Measurements from ENCODE around the gene TMEM141. TPM values are rescaled to one million over a fixed set of nuclear protein-coding genes. Genes with fewer than 3 reads are reported as not detected.

TMEM141 gene
- total RNA-seq, 1 experiment from 2014 or later = 32.7 TPM

DNA sequence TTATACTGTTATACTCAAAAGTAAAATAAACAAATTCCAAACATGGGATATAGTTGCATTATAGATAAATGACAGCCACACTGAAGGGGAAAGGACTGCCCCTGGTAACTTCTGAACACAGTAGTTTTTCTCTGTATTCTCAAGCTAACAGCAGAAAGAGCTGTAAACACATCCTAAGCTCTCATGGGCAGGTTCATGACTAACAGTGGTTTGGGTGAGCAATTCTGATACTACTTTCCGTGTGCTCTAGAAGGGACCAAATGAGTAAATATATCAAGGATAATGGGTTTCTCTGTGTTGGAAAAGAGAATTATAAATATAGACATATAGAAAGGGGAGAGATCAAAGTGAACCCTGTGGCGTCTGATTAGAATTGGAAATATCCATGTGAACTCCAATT lies 40.6 kb upstream of the TMEM141 start:
- POLR2A ChIA-PET (ENCODE audit: low non-redundant PET) = no interaction called here
- Histone ChIP-seq H3K4me3 (ENCODE audit: low read depth, low read length, poor library complexity, severe bottlenecking) (no peak overlapping the region), H3K36me3 (ENCODE audit: insufficient read depth, low read length, poor library complexity, severe bottlenecking) (no peaks in the 10 kb centered on the region), H3K4me1 (ENCODE audit: insufficient read depth, low read length, poor library complexity, severe bottlenecking) (no peaks in the 10 kb centered on the region), H3K9me3 (ENCODE audit: low read depth, low read length, poor library complexity, severe bottlenecking) (peaks cover 7% of the 10 kb centered on the region), H3K27me3 (replicated peaks; ENCODE audit: insufficient read depth, low read depth, low read length, poor library complexity) (no peaks in the 10 kb centered on the region), H3K27ac (ENCODE audit: low read depth, low read length, poor library complexity, severe bottlenecking) (no peak overlapping the region)
- TF ChIP-seq EZH2 (IDR thresholded peaks at IDR 0.05; ENCODE audit: borderline replicate concordance, low read depth, low read length, poor library complexity, severe bottlenecking) = no peak
- TF ChIP-seq, protein P1, sequence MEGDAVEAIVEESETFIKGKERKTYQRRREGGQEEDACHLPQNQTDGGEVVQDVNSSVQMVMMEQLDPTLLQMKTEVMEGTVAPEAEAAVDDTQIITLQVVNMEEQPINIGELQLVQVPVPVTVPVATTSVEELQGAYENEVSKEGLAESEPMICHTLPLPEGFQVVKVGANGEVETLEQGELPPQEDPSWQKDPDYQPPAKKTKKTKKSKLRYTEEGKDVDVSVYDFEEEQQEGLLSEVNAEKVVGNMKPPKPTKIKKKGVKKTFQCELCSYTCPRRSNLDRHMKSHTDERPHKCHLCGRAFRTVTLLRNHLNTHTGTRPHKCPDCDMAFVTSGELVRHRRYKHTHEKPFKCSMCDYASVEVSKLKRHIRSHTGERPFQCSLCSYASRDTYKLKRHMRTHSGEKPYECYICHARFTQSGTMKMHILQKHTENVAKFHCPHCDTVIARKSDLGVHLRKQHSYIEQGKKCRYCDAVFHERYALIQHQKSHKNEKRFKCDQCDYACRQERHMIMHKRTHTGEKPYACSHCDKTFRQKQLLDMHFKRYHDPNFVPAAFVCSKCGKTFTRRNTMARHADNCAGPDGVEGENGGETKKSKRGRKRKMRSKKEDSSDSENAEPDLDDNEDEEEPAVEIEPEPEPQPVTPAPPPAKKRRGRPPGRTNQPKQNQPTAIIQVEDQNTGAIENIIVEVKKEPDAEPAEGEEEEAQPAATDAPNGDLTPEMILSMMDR (conservative IDR thresholded peaks at IDR 0.05; ENCODE audit: low read depth, low read length) = no peak
- CTCF ChIA-PET = interaction anchor here (0.7 kb wide), 1 partner anchor 10 kb away, joined by 3 read pairs; no protein-coding TSS in a partner anchor
- intact Hi-C loops (cut with micrococcal nuclease; ENCODE audit: unreplicated experiment) = no loop called here
- BruUV-seq (replicated peaks) = no TSS peak
- DNase-seq (ENCODE audit: low spot score) = no peak

DNA sequence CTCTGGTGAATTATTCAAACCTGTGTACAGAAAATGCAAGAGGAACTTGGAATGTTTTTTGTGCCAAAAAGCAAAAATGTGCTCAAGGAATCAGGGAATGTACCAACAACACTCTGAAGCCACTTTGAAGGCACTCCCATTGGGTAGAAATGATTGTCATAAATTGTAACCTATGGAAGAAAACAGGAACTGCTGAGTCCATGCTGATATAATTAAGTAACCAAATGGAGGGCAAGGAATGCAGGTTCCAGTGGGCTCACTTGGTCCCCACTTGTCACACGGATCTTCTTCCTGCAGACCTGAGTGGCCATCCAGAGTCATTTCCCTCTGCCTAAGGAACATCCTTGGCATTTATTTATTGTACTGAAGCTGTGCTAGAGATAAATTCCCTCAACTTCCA lies 39.9 kb upstream of the TMEM141 start:
- H3K4me3 ChIP-seq (ENCODE audit: low read depth, low read length, poor library complexity, severe bottlenecking) = no peak overlapping the region
- intact Hi-C loops (cut with micrococcal nuclease; ENCODE audit: unreplicated experiment) = no loop called here
- H3K9me3 ChIP-seq (ENCODE audit: low read depth, low read length, poor library complexity, severe bottlenecking) = peaks cover 7% of the 10 kb centered on the region
- no TSS peak for BruUV-seq (replicated peaks)
- TF ChIP-seq, protein P1 (conservative IDR thresholded peaks at IDR 0.05; ENCODE audit: low read depth, low read length) = no peak
- TF ChIP-seq EZH2 (IDR thresholded peaks at IDR 0.05; ENCODE audit: borderline replicate concordance, low read depth, low read length, poor library complexity, severe bottlenecking) = no peak
- no peaks in the 10 kb centered on the region for H3K36me3 ChIP-seq (ENCODE audit: insufficient read depth, low read length, poor library complexity, severe bottlenecking)
- H3K27me3 ChIP-seq (replicated peaks; ENCODE audit: insufficient read depth, low read depth, low read length, poor library complexity) = no peaks in the 10 kb centered on the region
- no peak for DNase-seq (ENCODE audit: low spot score)
- CTCF ChIA-PET = no interaction called here
- POLR2A ChIA-PET (ENCODE audit: low non-redundant PET) = no interaction called here
- no peak overlapping the region for H3K27ac ChIP-seq (ENCODE audit: low read depth, low read length, poor library complexity, severe bottlenecking)
- no peaks in the 10 kb centered on the region for H3K4me1 ChIP-seq (ENCODE audit: insufficient read depth, low read length, poor library complexity, severe bottlenecking)

DNA sequence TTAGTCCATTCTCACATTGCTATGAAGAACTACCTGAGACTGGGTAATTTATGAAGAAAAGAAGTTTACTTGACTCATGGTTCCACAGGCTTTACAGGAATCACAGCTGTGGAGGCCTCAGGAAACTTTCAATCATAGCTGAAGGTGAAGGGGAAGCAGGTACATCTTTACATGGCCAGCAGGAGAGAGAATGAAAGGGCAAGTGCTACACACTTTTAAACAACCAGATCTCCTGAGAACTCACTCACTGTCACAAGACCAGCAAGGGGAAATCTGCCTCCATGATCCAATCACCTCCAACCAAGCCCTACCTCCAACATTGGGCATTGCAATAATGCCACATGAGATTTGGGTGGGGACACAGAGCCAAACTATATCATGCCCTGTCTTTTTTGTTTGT lies 39.3 kb upstream of the TMEM141 start:
- intact Hi-C loops (cut with micrococcal nuclease; ENCODE audit: unreplicated experiment) = no loop called here
- Histone ChIP-seq H3K36me3 (ENCODE audit: insufficient read depth, low read length, poor library complexity, severe bottlenecking) (no peaks in the 10 kb centered on the region), H3K4me3 (ENCODE audit: low read depth, low read length, poor library complexity, severe bottlenecking) (no peak overlapping the region), H3K27me3 (replicated peaks; ENCODE audit: insufficient read depth, low read depth, low read length, poor library complexity) (no peaks in the 10 kb centered on the region), H3K9me3 (ENCODE audit: low read depth, low read length, poor library complexity, severe bottlenecking) (peaks cover 7% of the 10 kb centered on the region), H3K4me1 (ENCODE audit: insufficient read depth, low read length, poor library complexity, severe bottlenecking) (no peaks in the 10 kb centered on the region), H3K27ac (ENCODE audit: low read depth, low read length, poor library complexity, severe bottlenecking) (no peak overlapping the region)
- TF ChIP-seq, protein P1 (conservative IDR thresholded peaks at IDR 0.05; ENCODE audit: low read depth, low read length) = no peak
- no TSS peak for BruUV-seq (replicated peaks)
- ChIA-PET POLR2A (ENCODE audit: low non-redundant PET) (no interaction called here), CTCF (no interaction called here)
- DNase-seq (ENCODE audit: low spot score) = no peak

Data from A673 (cell line).